K562 (cell line): ENCODE measurements around the gene PARK7. TPM values are rescaled to one million over a fixed set of nuclear protein-coding genes. Genes with fewer than 3 reads are reported as not detected.
A peak's percentile ranks its signal among the peaks of the same experiment; 100 is the strongest.

Experiments
- ATAC-seq: fragments of 200-7000 bp; cut with Tn5 transposase; 3 replicates; pipeline ENCODE4 v1.9.1; 2020; ENCODE audit warnings: moderate library complexity
- BruUV-seq: library from RNA; stranded (reverse); fragments of 400-500 nt; replicated peaks from 2 replicates; lab custom pipeline; 2021; lab: Mats Ljungman, UMichigan
- CTCF ChIA-PET: fragments of 300-600 bp; formaldehyde crosslinking; extraction: SDS; loops from one replicate; lab custom pipeline; 2021; ENCODE audit warnings: low intra/inter-chr PET ratio; lab: Yijun Ruan, JAX
- POLR2A ChIA-PET: fragments of 300-600, 350-650 bp; sonication (Branson Sonifier 250); formaldehyde crosslinking; extraction: SDS; loops from one replicate; lab custom pipeline; 2021; ENCODE audit warnings: antibody characterized with exemption, inconsistent platforms; lab: Yijun Ruan, JAX
- DNase-seq, 4 experiments: peaks; one replicate each; pipeline versions ENCODE4 v3.0.0 to v3.0.0-alpha.2; 2011 to 2018; ENCODE audit warnings: low spot score in 3 of 4, mixed read lengths in 3 of 4; ENCODE audit errors: extremely low read depth in 1 of 4
- FAIRE-seq: peaks from 2 replicates; lab custom pipeline; 2011; peaks lifted over from hg19 to GRCh38; lab: Jason Lieb, UNC
- H2AFZ ChIP-seq: 2 replicates; pipeline ENCODE4 v1.6.0; 2011; ENCODE audit warnings: low read depth, low read length, control low read depth, inconsistent platforms
- H3K27ac ChIP-seq: fragments of 200-600 bp; 3 replicates; pipeline ENCODE4 v1.8.0; 2011; ENCODE audit warnings: low read depth, mild to moderate bottlenecking, control low read depth, inconsistent platforms, low read length, moderate library complexity, mixed read lengths; ENCODE audit errors: extremely low read depth
- H3K27me3 ChIP-seq, 2 experiments: fragments of 300-600 bp in 1 of 2; 2 replicates in 1 of 2; 3 replicates in 1 of 2; pipeline versions ENCODE4 v1.6.0 to v1.8.0; 2011; ENCODE audit warnings: inconsistent platforms in 2 of 2, low read length in 2 of 2, mild to moderate bottlenecking in 1 of 2, mixed read lengths in 1 of 2, moderate library complexity in 1 of 2; ENCODE audit not compliant: control insufficient read depth in 2 of 2, insufficient read depth in 2 of 2
- H3K36me3 ChIP-seq: fragments of 300-600 bp; 3 replicates; pipeline ENCODE4 v1.8.0; 2011; ENCODE audit warnings: mild to moderate bottlenecking, low read length, inconsistent platforms; ENCODE audit not compliant: control insufficient read depth, insufficient read depth
- H3K4me1 ChIP-seq, 2 experiments: fragments of 200-600 bp in 1 of 2; replicated peaks in 1 of 2; 2 replicates in 1 of 2; 3 replicates in 1 of 2; pipeline versions ENCODE4 v1.5.1 to v1.8.0; 2011; ENCODE audit warnings: inconsistent platforms in 2 of 2, low read length in 2 of 2, mild to moderate bottlenecking in 1 of 2, mixed read lengths in 1 of 2, moderate library complexity in 1 of 2; ENCODE audit not compliant: control insufficient read depth in 2 of 2, insufficient read depth in 2 of 2
- H3K4me2 ChIP-seq: 2 replicates; pipeline ENCODE4 v1.6.1; 2011; ENCODE audit warnings: low read length, control low read depth, inconsistent platforms, mixed read lengths; ENCODE audit not compliant: insufficient read depth
- H3K4me3 ChIP-seq: fragments of 200-600 bp; sonication (generic), shearing (Covaris generic); 2 replicates; pipeline ENCODE4 v1.5.1; 2016; ENCODE audit warnings: control low read depth, inconsistent platforms
- H3K79me2 ChIP-seq: fragments of 200-600 bp; 3 replicates; pipeline ENCODE4 v1.8.0; 2011; ENCODE audit warnings: low read length, inconsistent platforms; ENCODE audit not compliant: control insufficient read depth, insufficient read depth
- H3K9ac ChIP-seq, 2 experiments: 2 replicates each; pipeline versions ENCODE4 v1.6.0 to v1.6.1; 2011; ENCODE audit warnings: low read depth in 2 of 2, low read length in 2 of 2, control low read depth in 1 of 2, inconsistent platforms in 1 of 2, mild to moderate bottlenecking in 1 of 2, mixed read lengths in 1 of 2; ENCODE audit not compliant: insufficient read depth in 1 of 2
- H3K9me1 ChIP-seq: one replicate; pipeline ENCODE4 v1.6.0; 2011; ENCODE audit warnings: inconsistent platforms, mild to moderate bottlenecking, low read length, moderate library complexity; ENCODE audit not compliant: control insufficient read depth, insufficient read depth
- H3K9me3 ChIP-seq: replicated peaks from 2 replicates; pipeline ENCODE4 v1.5.1; 2011; ENCODE audit warnings: low read depth, low read length, inconsistent platforms; ENCODE audit not compliant: control insufficient read depth, insufficient read depth
- H4K20me1 ChIP-seq: replicated peaks from 2 replicates; pipeline ENCODE4 v1.6.1; 2011; ENCODE audit warnings: low read length, inconsistent platforms, mixed read lengths; ENCODE audit not compliant: control insufficient read depth, insufficient read depth
- CBX8 ChIP-seq: fragments of 200-600 bp; sonication (generic); IDR thresholded peaks from 2 replicates; pipeline ENCODE4 v1.6.1; 2012; ENCODE audit warnings: borderline replicate concordance, mixed run types, low read depth, mild to moderate bottlenecking, moderate library complexity, mixed read lengths, low read length, control low read depth, inconsistent platforms; ENCODE audit not compliant: poor library complexity, severe bottlenecking; ENCODE audit errors: extremely low read depth
- FOXA1 ChIP-seq: fragments of 450-650 bp; IDR thresholded peaks from 2 replicates; pipeline ENCODE4 v1.6.1; 2016; ENCODE audit warnings: mild to moderate bottlenecking, borderline replicate concordance
- MNT ChIP-seq, 2 experiments: fragments of 450-650 bp; conservative IDR thresholded peaks; 2 replicates each; pipeline ENCODE4 v1.6.1; 2017; ENCODE audit warnings: mild to moderate bottlenecking in 2 of 2, moderate library complexity in 2 of 2
- TAF15 ChIP-seq: fragments of 200-400 bp; formaldehyde crosslinking; IDR thresholded peaks from 2 replicates; pipeline ENCODE4 v1.6.1; 2017; ENCODE audit warnings: mild to moderate bottlenecking, low read depth, low read length, moderate library complexity
- ZNF280A ChIP-seq: fragments of 450-650 bp; IDR thresholded peaks from 2 replicates; pipeline ENCODE4 v1.6.1; 2018; ENCODE audit warnings: mild to moderate bottlenecking, low read depth; ENCODE audit not compliant: partially characterized antibody
- ZNF445 ChIP-seq: fragments of 250-450 bp; sonication (Bioruptor Pico); IDR thresholded peaks from 2 replicates; pipeline ENCODE4 v1.4.0; 2020; ENCODE audit warnings: low read depth, mild to moderate bottlenecking, moderate library complexity
- WGBS: fragments of 100-300 bp; shearing (Covaris generic); methylation state at CpG from one replicate; pipeline ENCODE4 v1.1.6; 2016; ENCODE audit warnings: low coverage, mixed read lengths; ENCODE audit not compliant: insufficient coverage; ENCODE audit errors: missing lambda C conversion rate; 5-methylcytosine and 5-hydroxymethylcytosine counted together
- in situ Hi-C: fragments of 300-500 bp; cut with MboI; formaldehyde crosslinking; loops from 4 replicates; pipeline ENCODE4 v1.15.0; 2018; ENCODE audit warnings: inconsistent platforms, mixed read lengths
- intact Hi-C: fragments of 100-400 bp; cut with micrococcal nuclease; formaldehyde crosslinking; loops from 2 replicates; pipeline ENCODE4 v1.14.2; 2022
- polyA plus RNA-seq, 8 experiments: library from polyadenylated mRNA; depleted of rRNA in 4 of 8; stranded (reverse) in 5 of 8; unstranded in 3 of 8; fragments of >200 nt; fragmentation: Nextera tagmentation in 2 of 8; fragmentation: Illumina TruSeq in 1 of 8; extraction: Ambion mirVana in 2 of 8; extraction: Trizol in 1 of 8; gene quantifications; 2 replicates each; pipeline versions ENCODE4 v1.2.1 to v1.2.3, GENCODE V29; 2011 to 2014; ENCODE audit warnings: inconsistent platforms in 1 of 8, missing spikeins in 1 of 8
- total RNA-seq, 7 experiments: library from RNA; depleted of rRNA in 6 of 7; stranded (reverse); fragments of >200 nt in 6 of 7; fragmentation: Illumina TruSeq in 2 of 7; extraction: Trizol in 2 of 7; gene quantifications; 2 replicates each; pipeline versions ENCODE4 v1.2.1 to v1.2.3, GENCODE V29; 2011 to 2021; ENCODE audit warnings: low replicate concordance in 1 of 7

PARK7 gene
- total and polyA plus RNA-seq, 9 of the 15 experiments (the other 6 are each of a cell fraction or from before 2014, with no cell fraction given), result 374 to 1,298 (median 484) TPM

- no peak for TF ChIP-seq CBX8
These were observed 52.3 kb downstream of the PARK7 start (continued) for GRCh38 chr1:8013800-8014199.

- Histone ChIP-seq H3K4me3 (no peak overlapping the region), H3K4me2 (0 out of 2 replicates have a peak overlapping the region, but pooled peaks have one; percentile 4), H3K27me3 (peaks cover 0 to 2% of the 10 kb centered on the region in 2 experiments; a peak in 2 of 5 replicates), H3K79me2 (no peaks in the 10 kb centered on the region), H4K20me1 (no peaks in the 10 kb centered on the region; the same call in 1 of the 2 replicates), H3K27ac (no peak overlapping the region), H3K9ac (no peak overlapping the region), H2AFZ (no peak overlapping the region), H3K9me1 (no peaks in the 10 kb centered on the region), H3K9me3 (no peaks in the 10 kb centered on the region), H3K4me1 (peaks cover 0 to 7% of the 10 kb centered on the region in 2 experiments; a peak in 1 of 5 replicates), H3K36me3 (no peaks in the 10 kb centered on the region)
- BruUV-seq, result no TSS peak
- POLR2A ChIA-PET, result interaction anchor here (0.6 to 1.6 kb wide), 5 partner anchors 9 to 301 kb away, joined by 3 to 6 read pairs (median 4); no protein-coding TSS in a partner anchor
- peak in 2 of 4 experiments; percentile 20 to 33 for DNase-seq
- in situ Hi-C loops, result loop anchor here (5.0 to 10.0 kb wide), 2 partner anchors 37 to 350 kb away; no protein-coding TSS in a partner anchor
- ATAC-seq, result no peak
- no peak for FAIRE-seq
- intact Hi-C loops, result loop anchor here (2.0 kb wide), 2 partner anchors 32 to 40 kb away; no protein-coding TSS in a partner anchor
- 27% methylated on average over 10 of the region's 10 CpGs for WGBS
- CTCF ChIA-PET, result interaction anchor here (0.5 to 3.5 kb wide), 11 partner anchors 17 to 712 kb away, joined by 3 to 37 read pairs (median 7); no protein-coding TSS in a partner anchor
- no peak for TF ChIP-seq FOXA1
- no peak for TF ChIP-seq ZNF280A
- TF ChIP-seq ZNF445 (CRISPR knock-in tag), result no peak
- TF ChIP-seq MNT (conservative IDR thresholded peaks at IDR 0.05), result 0 out of 4 replicates have a peak, but pooled peaks of 1 of the 2 experiments have one; percentile 25
- TF ChIP-seq TAF15, result no peak
These were observed 53.0 kb downstream of the PARK7 start for GRCh38 chr1:8014381-8014988.
